ENCODE data around the gene FAM171A2.
A peak's percentile ranks its signal among the peaks of the same experiment; 100 is the strongest.

The FAM171A2 gene

GRCh38 chr17:44355642-44356099 lies 8.0 kb downstream of the FAM171A2 start:
- no peak for TF ChIP-seq EZH2 (IDR thresholded peaks at IDR 0.05; ENCODE audit: borderline replicate concordance, low read length)
- no peak for TF ChIP-seq CTCF (IDR thresholded peaks at IDR 0.05; ENCODE audit: low read length)
- Histone ChIP-seq H2AFZ (ENCODE audit: low read length) (no peak overlapping the region), H3K36me3 (ENCODE audit: insufficient read depth, low read length) (no peaks in the 10 kb centered on the region), H3K27me3 (ENCODE audit: insufficient read depth, low read length) (peaks cover 4% of the 10 kb centered on the region; the same call in 1 of the 2 replicates), H3F3A (ENCODE audit: insufficient read depth, low read length) (no peaks in the 10 kb centered on the region), H3K27ac (ENCODE audit: low read depth, low read length, poor library complexity, severe bottlenecking) (no peak overlapping the region), H3K4me1 (ENCODE audit: insufficient read depth, low read length, severe bottlenecking) (peaks cover 5% of the 10 kb centered on the region), H4K20me1 (ENCODE audit: insufficient read depth, low read length) (no peaks in the 10 kb centered on the region), H3K79me2 (ENCODE audit: insufficient read depth, low read length) (no peaks in the 10 kb centered on the region), H3K9ac (ENCODE audit: low read length) (no peak overlapping the region), H3K9me3 (ENCODE audit: low read length) (no peaks in the 10 kb centered on the region), H3K4me2 (ENCODE audit: low read length) (no peak overlapping the region), H3K4me3 (ENCODE audit: low read depth, low read length, poor library complexity, severe bottlenecking) (no peak overlapping the region), H3K9me2 (ENCODE audit: low read depth, low read length) (no peaks in the 10 kb centered on the region)

- Histone ChIP-seq H3K79me2 (ENCODE audit: insufficient read depth, low read length) (no peaks in the 10 kb centered on the region), H3K9me3 (ENCODE audit: low read length) (no peaks in the 10 kb centered on the region), H3K27me3 (ENCODE audit: insufficient read depth, low read length) (peaks cover 4% of the 10 kb centered on the region; the same call in 1 of the 2 replicates), H3K27ac (ENCODE audit: low read depth, low read length, poor library complexity, severe bottlenecking) (no peak overlapping the region), H3K4me3 (ENCODE audit: low read depth, low read length, poor library complexity, severe bottlenecking) (peak overlapping the region; percentile 51), H4K20me1 (ENCODE audit: insufficient read depth, low read length) (no peaks in the 10 kb centered on the region), H3K36me3 (ENCODE audit: insufficient read depth, low read length) (no peaks in the 10 kb centered on the region), H3K4me1 (ENCODE audit: insufficient read depth, low read length, severe bottlenecking) (peaks cover 5% of the 10 kb centered on the region), H3K9ac (ENCODE audit: low read length) (peak overlapping the region; percentile 32; the same call in 1 of the 2 replicates), H3K9me2 (ENCODE audit: low read depth, low read length) (no peaks in the 10 kb centered on the region), H3F3A (ENCODE audit: insufficient read depth, low read length) (no peaks in the 10 kb centered on the region), H2AFZ (ENCODE audit: low read length) (no peak overlapping the region), H3K4me2 (ENCODE audit: low read length) (peak overlapping the region; percentile 70)
- TF ChIP-seq EZH2 (IDR thresholded peaks at IDR 0.05; ENCODE audit: borderline replicate concordance, low read length) (no peak), CTCF (IDR thresholded peaks at IDR 0.05; ENCODE audit: low read length) (peak; percentile 62; the same call in 1 of the 2 replicates)
These were observed 8.8 kb downstream of the FAM171A2 start for GRCh38 chr17:44354582-44355561.

- H2AFZ ChIP-seq (ENCODE audit: low read length): no peak overlapping the region
- H3K4me1 ChIP-seq (ENCODE audit: insufficient read depth, low read length, severe bottlenecking): peaks cover 5% of the 10 kb centered on the region
- no peaks in the 10 kb centered on the region for H3K36me3 ChIP-seq (ENCODE audit: insufficient read depth, low read length)
- H3K4me3 ChIP-seq (ENCODE audit: low read depth, low read length, poor library complexity, severe bottlenecking): peak overlapping the region; percentile 50
- no peak overlapping the region for H3K27ac ChIP-seq (ENCODE audit: low read depth, low read length, poor library complexity, severe bottlenecking)
- no peaks in the 10 kb centered on the region for H4K20me1 ChIP-seq (ENCODE audit: insufficient read depth, low read length)
- peaks cover 3% of the 10 kb centered on the region; the same call in 1 of the 2 replicates for H3K27me3 ChIP-seq (ENCODE audit: insufficient read depth, low read length)
- no peak overlapping the region for H3K9ac ChIP-seq (ENCODE audit: low read length)
- no peaks in the 10 kb centered on the region for H3K9me2 ChIP-seq (ENCODE audit: low read depth, low read length)
- peak overlapping the region; percentile 66 for H3K4me2 ChIP-seq (ENCODE audit: low read length)
- no peaks in the 10 kb centered on the region for H3K9me3 ChIP-seq (ENCODE audit: low read length)
- no peak for TF ChIP-seq CTCF (IDR thresholded peaks at IDR 0.05; ENCODE audit: low read length)
- no peak for TF ChIP-seq EZH2 (IDR thresholded peaks at IDR 0.05; ENCODE audit: borderline replicate concordance, low read length)
- H3F3A ChIP-seq (ENCODE audit: insufficient read depth, low read length): no peaks in the 10 kb centered on the region
- H3K79me2 ChIP-seq (ENCODE audit: insufficient read depth, low read length): no peaks in the 10 kb centered on the region
These were observed 9.9 kb downstream of the FAM171A2 start for GRCh38 chr17:44353672-44354331.
